ENCODE results near the gene PAPLN. TPM values are rescaled to one million over a fixed set of nuclear protein-coding genes. Genes with fewer than 3 reads are reported as not detected.
"Not testable (repeated sequence)": the region's sequence is repeated elsewhere in the genome, so short reads cannot be mapped to it uniquely, and the experiment has no call there.

The PAPLN gene
- total RNA-seq, 2 donors from 2014 or later = 9.6 to 13.5 TPM

GRCh38 chr14:73293782-73294781 is 56.8 kb downstream of the PAPLN start:
- intact Hi-C loops (cut with DNase I) = loop anchor here (5.0 kb wide), 1 partner anchor 178 kb away; no protein-coding TSS in a partner anchor
- 87 to 88% methylated on average over 12 of the region's 12 CpGs for WGBS, 2 donors
- Histone ChIP-seq H3K4me1 (peaks cover 32% of the 10 kb centered on the region), H3K27ac (no peak overlapping the region), H3K9me3 (no peaks in the 10 kb centered on the region), H3K36me3 (replicated peaks in 1 of 2; ENCODE audit: insufficient read depth in 1 of 2, low read depth in 2 of 2) (no peaks in the 10 kb centered on the region), H3K4me3 (no peak overlapping the region), H3K27me3 (no peaks in the 10 kb centered on the region)
- TF ChIP-seq CTCF (IDR thresholded peaks at IDR 0.05) = no peak
- no peak for TF ChIP-seq POLR2A (IDR thresholded peaks at IDR 0.05)
- ATAC-seq = no peak
- DNase-seq = no peak

- DNase-seq = peak in 2 of 4 donors; percentile 22 to 55
- no peak overlapping the region for H3K27ac ChIP-seq
- no peaks in the 10 kb centered on the region for H3K27me3 ChIP-seq
- 48 to 53% methylated on average over 1 of the region's 1 CpG for WGBS, 2 donors
- TF ChIP-seq CTCF (IDR thresholded peaks at IDR 0.05) = peak; percentile 33 to 86 (median 71)
- TF ChIP-seq POLR2A (IDR thresholded peaks at IDR 0.05) = no peak
- no peaks in the 10 kb centered on the region for H3K9me3 ChIP-seq
- intact Hi-C loops (cut with DNase I) = loop anchor here (5.0 kb wide), 1 partner anchor 187 kb away; no protein-coding TSS in a partner anchor
- no peaks in the 10 kb centered on the region for H3K36me3 ChIP-seq (replicated peaks in 1 of 2; ENCODE audit: insufficient read depth in 1 of 2, low read depth in 2 of 2)
- ATAC-seq = peak; percentile 46
- no peak overlapping the region for H3K4me3 ChIP-seq
- H3K4me1 ChIP-seq = peaks cover 31% of the 10 kb centered on the region
Observed at GRCh38 chr14:73295198-73295796, 58.0 kb downstream of the PAPLN start.

DNA sequence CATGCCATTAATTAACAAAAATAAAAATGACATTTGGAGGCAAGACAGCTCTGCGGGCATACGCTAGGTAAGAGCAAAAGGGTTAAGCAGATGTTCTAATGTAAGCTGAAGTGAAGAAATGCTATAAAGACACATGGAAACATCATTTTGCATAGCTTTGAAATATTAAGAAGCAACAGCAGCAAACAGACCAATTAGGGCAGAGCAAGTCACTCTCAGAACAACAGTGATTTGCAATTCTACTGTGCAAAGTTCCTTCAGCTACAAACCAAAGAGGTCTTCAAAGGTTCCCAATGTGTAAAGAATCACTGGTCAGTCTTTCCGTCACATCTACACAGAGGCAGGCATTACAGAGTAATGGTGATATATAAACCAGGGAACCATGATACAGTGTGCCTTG is 68.2 kb downstream of the PAPLN start:
- TF ChIP-seq POLR2A (IDR thresholded peaks at IDR 0.05) (no peak), CTCF (IDR thresholded peaks at IDR 0.05) (no peak)
- Histone ChIP-seq H3K9me3 (no peaks in the 10 kb centered on the region), H3K4me3 (no peak overlapping the region), H3K27ac (no peak overlapping the region), H3K36me3 (replicated peaks in 1 of 2; ENCODE audit: insufficient read depth in 1 of 2, low read depth in 2 of 2) (no peaks in the 10 kb centered on the region), H3K4me1 (no peaks in the 10 kb centered on the region), H3K27me3 (no peaks in the 10 kb centered on the region)
- DNase-seq = no peak
- WGBS, 2 donors = 64 to 66% methylated on average over 3 of the region's 3 CpGs
- ATAC-seq = no peak
- intact Hi-C loops (cut with DNase I) = no loop called here

DNA sequence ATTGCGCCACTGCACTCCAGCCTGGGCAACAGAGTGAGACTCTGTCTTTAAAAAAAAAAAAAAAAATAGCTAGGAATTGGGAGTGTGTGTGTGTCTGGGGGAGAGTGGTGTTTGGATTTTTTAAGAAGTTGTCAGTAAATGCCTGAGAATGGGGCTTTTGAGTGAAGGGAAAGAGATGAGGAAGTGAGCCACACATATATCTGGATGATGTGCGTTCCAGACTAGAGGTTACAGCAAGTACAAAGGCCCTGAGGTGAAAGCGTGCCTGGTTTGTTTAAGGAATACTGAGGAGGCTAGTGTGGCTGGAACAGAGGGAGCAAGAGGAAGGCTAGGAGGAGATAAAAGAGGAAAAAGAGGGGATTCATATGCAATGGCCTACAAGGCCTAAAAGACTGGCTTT is 70.0 kb downstream of the PAPLN start:
- H3K4me1 ChIP-seq = no peaks in the 10 kb centered on the region
- ATAC-seq (no peak), DNase-seq (no peak)
- no peaks in the 10 kb centered on the region for H3K9me3 ChIP-seq
- intact Hi-C loops (cut with DNase I) = no loop called here
- WGBS, 2 donors = 89 to 100% methylated on average over 3 of the region's 3 CpGs
- no peaks in the 10 kb centered on the region for H3K36me3 ChIP-seq (replicated peaks in 1 of 2; ENCODE audit: insufficient read depth in 1 of 2, low read depth in 2 of 2)
- H3K4me3 ChIP-seq = no peak overlapping the region
- no peak for TF ChIP-seq CTCF (IDR thresholded peaks at IDR 0.05)
- H3K27me3 ChIP-seq = no peaks in the 10 kb centered on the region
- H3K27ac ChIP-seq = no peak overlapping the region

- intact Hi-C loops (cut with DNase I); H3K27ac ChIP-seq; DNase-seq; ATAC-seq; H3K9me3 ChIP-seq; H3K4me3 ChIP-seq; H3K4me1 ChIP-seq; H3K27me3 ChIP-seq; H3K36me3 ChIP-seq (replicated peaks in 1 of 2; ENCODE audit: insufficient read depth in 1 of 2, low read depth in 2 of 2): not testable (repeated sequence)
- WGBS, 2 donors = 91 to 95% methylated on average over 1 of the region's 1 CpG
Observed at GRCh38 chr14:73309207-73309606, 71.9 kb downstream of the PAPLN start.
